GM18505 (cell line): ENCODE results near the gene CCL4L2.
"Not testable (repeated sequence)": the region's sequence is repeated elsewhere in the genome, so short reads cannot be mapped to it uniquely, and the experiment has no call there.

Experiments
- ATAC-seq: cut with Tn5 transposase; IDR thresholded peaks from one replicate; pipeline ENCODE4 v1.9.1; 2021; ENCODE audit not compliant: unreplicated experiment
- POLR2A ChIP-seq: IDR thresholded peaks from 4 replicates; pipeline ENCODE4 v1.6.1; 2011; ENCODE audit warnings: borderline replicate concordance; ENCODE audit not compliant: insufficient read depth, insufficient read length; ENCODE audit errors: extremely low read depth

The CCL4L2 gene

GRCh38 chr17:36210439-36211211 is at the start of gene CCL4L2:
CCL4L2 (plus strand) TSS chr17:36211063.
- ATAC-seq = peak; percentile 66
- peak; percentile 59 for TF ChIP-seq POLR2A

- ATAC-seq = not testable (repeated sequence)
Measured at GRCh38 chr17:36168836-36169235, 42.0 kb upstream of the CCL4L2 start.

DNA sequence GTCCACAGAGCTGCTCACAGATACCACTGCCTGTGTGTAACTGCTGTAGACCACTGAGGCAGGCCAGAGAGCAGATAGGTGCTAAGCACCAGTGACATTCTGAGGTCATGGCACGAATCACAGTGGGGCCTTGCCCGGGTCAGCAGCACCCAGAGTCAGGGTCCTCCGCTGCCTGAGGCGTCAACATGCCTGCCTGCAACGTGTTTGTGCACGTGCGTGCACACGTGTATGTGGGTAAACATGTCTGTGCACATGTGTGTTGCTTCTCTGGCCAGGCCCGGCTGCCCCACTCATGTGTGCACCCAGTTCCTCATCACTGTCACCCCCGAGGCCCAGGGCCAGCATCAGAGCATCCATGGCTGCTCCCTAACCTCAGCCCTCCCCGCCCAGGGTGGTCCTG is 34.3 kb upstream of the CCL4L2 start, which contains the start of gene TBC1D3B:
Gene TBC1D3B (minus strand): TSS at position 101 of the 400 bp plus-strand sequence. CDS start 1,586 bp downstream, outside the sequence.
- ATAC-seq = not testable (repeated sequence)

- ATAC-seq = not testable (repeated sequence)
Measured at GRCh38 chr17:36181446-36182175, 29.3 kb upstream of the CCL4L2 start.

GRCh38 chr17:36182176-36183000 is 28.5 kb upstream of the CCL4L2 start:
- ATAC-seq = no peak
- TF ChIP-seq POLR2A = no peak

DNA sequence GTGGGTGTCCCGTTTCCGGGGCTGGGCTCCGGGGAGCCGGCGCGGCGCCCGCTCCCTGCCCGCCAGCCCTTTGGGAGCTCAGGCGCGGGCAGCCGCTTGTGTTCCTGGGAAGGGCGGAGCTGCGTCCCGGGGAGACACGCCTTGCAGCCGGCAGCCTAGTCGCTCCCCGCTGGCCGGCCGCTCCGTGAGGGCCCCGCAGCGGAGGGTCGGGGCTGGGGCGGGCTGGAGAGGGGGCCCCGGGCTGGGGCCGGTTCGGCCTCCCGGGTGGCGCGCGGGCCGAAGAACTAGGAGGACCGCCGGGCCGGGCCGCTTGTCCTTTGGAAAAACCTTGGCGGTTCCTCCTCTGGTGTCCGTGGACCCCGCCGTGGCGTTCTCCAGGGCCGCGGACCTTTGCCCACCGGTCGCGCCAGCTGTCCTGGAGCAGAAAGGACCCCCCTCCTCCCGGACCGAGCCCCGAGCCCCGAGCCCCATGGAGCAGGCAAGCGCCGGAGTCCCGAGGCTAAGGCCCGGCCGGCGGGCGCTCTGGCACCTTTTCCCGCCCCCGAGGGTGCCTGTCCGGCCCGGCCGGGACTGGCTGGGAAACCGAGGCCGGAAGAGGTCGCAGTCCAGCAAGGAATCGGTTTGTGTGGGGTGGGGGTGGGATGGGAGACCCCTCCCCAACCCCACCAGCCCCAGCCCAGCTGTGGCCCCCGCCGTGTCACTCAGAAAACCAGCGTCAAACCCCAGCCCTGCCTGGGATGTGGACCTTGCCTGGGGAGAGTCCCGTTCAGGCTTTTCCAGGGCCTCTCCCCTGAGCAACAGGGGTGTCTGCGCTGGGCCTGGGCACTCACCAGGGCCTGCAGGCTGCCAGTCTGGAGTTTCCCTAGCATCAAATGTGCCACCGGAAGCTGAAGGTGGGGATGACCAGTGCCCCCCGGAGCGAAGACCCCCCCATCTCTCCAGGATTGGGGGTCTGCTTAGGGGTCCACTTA is 27.6 kb upstream of the CCL4L2 start:
- ATAC-seq = no peak

DNA sequence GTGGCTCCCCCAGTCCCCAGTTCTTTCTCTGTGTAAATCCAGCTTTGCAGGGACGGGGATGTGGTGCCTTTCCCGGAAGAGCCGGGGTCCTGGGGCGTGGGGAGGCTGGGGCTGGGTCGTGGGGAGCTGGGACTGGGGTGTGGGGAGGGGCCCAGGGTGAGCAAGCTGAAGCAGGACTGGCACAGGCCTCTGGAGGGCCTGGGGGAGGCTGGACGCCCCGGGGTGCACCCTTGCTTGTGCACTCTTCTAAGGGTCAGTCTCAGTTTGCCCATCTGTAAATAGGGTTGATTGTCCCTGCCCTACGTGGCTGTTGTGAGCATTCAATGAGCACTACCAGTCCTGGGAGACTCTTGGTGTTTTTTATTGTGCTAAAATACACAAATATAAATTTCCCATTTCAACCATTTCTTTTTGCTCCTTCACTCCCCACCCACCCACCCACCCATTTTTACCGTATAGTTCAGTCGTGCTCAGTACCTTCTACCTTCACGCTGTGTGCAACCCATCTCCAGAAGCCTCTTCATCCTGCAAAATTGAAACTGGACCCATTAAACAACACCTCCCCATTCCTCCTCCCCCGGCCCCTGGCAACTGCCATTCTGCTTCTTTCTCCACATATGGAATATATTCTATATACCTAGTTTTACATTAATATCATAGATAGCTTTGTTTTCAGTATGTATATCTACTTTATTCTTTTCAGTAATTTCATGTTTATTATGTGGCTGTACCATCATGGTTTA is 26.7 kb upstream of the CCL4L2 start:
- TF ChIP-seq POLR2A = no peak
- ATAC-seq = no peak

More for the DNA sequence above, 27.6 kb upstream of the CCL4L2 start:
- no peak for TF ChIP-seq POLR2A

- ATAC-seq = no peak
- TF ChIP-seq POLR2A = no peak
Measured at GRCh38 chr17:36185416-36185815, 25.4 kb upstream of the CCL4L2 start.

- not testable (repeated sequence) for ATAC-seq
Measured at GRCh38 chr17:36186810-36187763, 23.8 kb upstream of the CCL4L2 start.

DNA sequence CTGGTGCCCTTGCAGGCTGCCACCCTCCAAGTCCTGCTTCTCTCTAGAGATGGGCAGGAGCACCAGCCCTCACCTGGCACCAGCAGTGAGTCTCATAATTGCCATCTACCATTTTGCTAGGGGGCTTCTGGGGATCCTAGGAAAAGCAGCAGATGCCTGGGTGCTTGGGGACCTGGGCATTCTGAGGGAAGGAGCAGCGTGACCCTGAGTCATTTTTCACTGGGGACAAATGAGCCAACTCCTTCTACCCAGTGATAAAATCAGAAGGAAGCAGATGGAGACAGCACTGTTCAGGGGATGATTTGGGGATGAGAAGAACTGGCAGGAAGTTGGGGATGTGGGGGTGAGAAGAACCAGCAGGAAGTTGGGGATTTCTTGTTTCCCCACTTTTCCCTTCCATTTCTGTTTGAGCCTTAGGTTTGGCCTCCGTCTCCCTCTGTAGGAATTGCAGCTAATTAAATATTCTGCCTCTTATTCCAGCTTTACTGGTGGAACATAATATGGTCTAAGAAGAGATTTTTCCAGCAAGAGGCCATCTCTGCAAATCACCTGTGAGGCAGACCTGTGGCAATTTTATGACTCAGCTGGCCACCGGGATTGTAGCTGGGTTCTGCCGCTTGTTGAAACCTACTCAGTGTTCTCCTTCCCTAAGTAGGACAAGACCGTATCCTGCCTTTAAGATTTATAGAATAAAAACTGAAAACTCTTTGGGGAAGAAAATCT is 22.8 kb upstream of the CCL4L2 start:
- not testable (repeated sequence) for ATAC-seq

GRCh38 chr17:36188891-36189306 is 22.0 kb upstream of the CCL4L2 start:
- peak; percentile 45 for ATAC-seq

GRCh38 chr17:36189993-36190392 is 20.9 kb upstream of the CCL4L2 start:
- not testable (repeated sequence) for ATAC-seq

More at GRCh38 chr17:36188891-36189306, 22.0 kb upstream of the CCL4L2 start:
- TF ChIP-seq POLR2A = no peak

DNA sequence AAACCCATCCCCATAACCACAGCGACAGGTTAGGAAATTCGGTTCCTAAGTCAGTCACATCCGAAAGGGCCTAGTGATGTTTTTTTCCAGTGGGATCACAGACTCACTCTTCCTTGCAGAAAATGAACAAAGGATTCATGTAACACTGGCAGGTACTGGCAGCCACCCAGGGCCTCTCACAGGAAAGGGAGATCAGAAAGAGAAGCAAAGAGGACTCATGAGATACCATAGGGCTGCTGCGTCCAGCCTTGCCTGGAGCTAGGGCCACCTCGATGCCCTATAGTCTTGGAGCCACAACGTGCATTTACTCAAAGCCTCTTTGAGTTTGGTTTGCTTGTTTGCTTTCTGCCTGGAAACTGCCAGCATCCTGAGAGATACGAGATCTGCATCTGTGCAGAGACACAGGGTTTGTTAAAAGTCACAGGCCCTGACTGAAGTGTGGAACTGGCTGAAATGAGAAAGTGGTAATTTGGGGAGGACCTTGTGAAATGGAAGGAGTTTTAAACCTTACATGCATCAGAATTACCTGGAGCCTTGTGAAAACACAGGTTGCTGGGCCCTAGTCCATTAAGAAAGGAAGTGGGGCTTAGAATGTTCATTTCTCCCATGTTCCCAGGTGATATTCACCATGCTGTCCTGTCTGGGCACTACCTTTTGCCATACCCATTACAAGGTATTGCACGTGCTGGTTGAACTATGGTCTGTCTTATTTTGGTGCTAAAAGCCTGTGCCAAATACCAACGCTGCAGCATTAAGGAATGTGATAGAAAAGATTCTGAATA is 20.1 kb upstream of the CCL4L2 start:
- not testable (repeated sequence) for ATAC-seq
